Liver (tissue), 9 donors: Measurements from ENCODE around the gene FRMD1. TPM values are rescaled to one million over a fixed set of nuclear protein-coding genes. Genes with fewer than 3 reads are reported as not detected.

Experiments used
- DNase-seq: peaks from one replicate; pipeline ENCODE4 v3.0.0-alpha.2; 2017; ENCODE audit warnings: low spot score
- H3K27ac ChIP-seq, 2 donors: one replicate each; pipeline ENCODE4 v1.7.0; 2013; ENCODE audit warnings: inconsistent platforms in 2 of 2, low read length in 2 of 2, control low read depth in 1 of 2, low read depth in 1 of 2, mild to moderate bottlenecking in 1 of 2
- H3K27me3 ChIP-seq, 4 donors: one replicate each; pipeline versions ENCODE4 v1.6.1 to v1.7.0; 2013; ENCODE audit warnings: low read length in 3 of 4, inconsistent platforms in 1 of 4, mild to moderate bottlenecking in 1 of 4, moderate library complexity in 1 of 4; ENCODE audit not compliant: control insufficient read depth in 4 of 4, insufficient read depth in 4 of 4
- H3K36me3 ChIP-seq, 4 donors: one replicate each; pipeline versions ENCODE4 v1.6.1 to v1.7.0; 2013; ENCODE audit warnings: low read length in 3 of 4, mild to moderate bottlenecking in 3 of 4, low read depth in 1 of 4, moderate library complexity in 1 of 4; ENCODE audit not compliant: control insufficient read depth in 4 of 4, insufficient read depth in 3 of 4
- H3K4me1 ChIP-seq, 4 donors: one replicate each; pipeline versions ENCODE4 v1.6.1 to v1.7.0; 2013; ENCODE audit warnings: low read length in 3 of 4, mild to moderate bottlenecking in 3 of 4, moderate library complexity in 1 of 4; ENCODE audit not compliant: control insufficient read depth in 4 of 4, insufficient read depth in 4 of 4
- H3K4me3 ChIP-seq, 3 donors: one replicate each; pipeline versions ENCODE4 v1.6.1 to v1.7.0; 2013; ENCODE audit warnings: low read length in 3 of 3, control low read depth in 1 of 3, low read depth in 1 of 3, mild to moderate bottlenecking in 1 of 3
- H3K9ac ChIP-seq, 2 donors: one replicate each; pipeline ENCODE4 v1.7.0; 2013; ENCODE audit warnings: low read length in 2 of 2, mild to moderate bottlenecking in 2 of 2, moderate library complexity in 2 of 2, control low read depth in 1 of 2, low read depth in 1 of 2
- H3K9me3 ChIP-seq, 4 donors: one replicate each; pipeline versions ENCODE4 v1.6.1 to v1.7.0; 2013; ENCODE audit warnings: low read length in 3 of 4; ENCODE audit not compliant: control insufficient read depth in 4 of 4
- ATF3 ChIP-seq: IDR thresholded peaks from 2 replicates; pipeline ENCODE4 v1.6.1; 2016; ENCODE audit warnings: antibody characterized with exemption
- CTCF ChIP-seq: fragments of 150-350 bp; IDR thresholded peaks from 2 replicates; pipeline ENCODE4 v1.5.1; 2017; ENCODE audit warnings: improper control_type of control experiment, low read depth, low read length; ENCODE audit not compliant: missing input control
- EGR1 ChIP-seq, 2 donors: IDR thresholded peaks; 2 replicates each; pipeline ENCODE4 v1.6.1; 2016 to 2018; ENCODE audit warnings: antibody characterized with exemption in 2 of 2, low read depth in 2 of 2
- FOXA1 ChIP-seq: IDR thresholded peaks from 2 replicates; pipeline ENCODE4 v1.6.1; 2016; ENCODE audit warnings: antibody characterized with exemption
- FOXA2 ChIP-seq: IDR thresholded peaks from 2 replicates; pipeline ENCODE4 v1.6.1; 2016; ENCODE audit warnings: antibody characterized with exemption
- GABPA ChIP-seq, 2 donors: IDR thresholded peaks in 1 of 2; conservative IDR thresholded peaks in 1 of 2; 2 replicates each; pipeline ENCODE4 v1.6.1; 2016; ENCODE audit warnings: antibody characterized with exemption in 2 of 2, mild to moderate bottlenecking in 1 of 2, moderate library complexity in 1 of 2
- HNF4A ChIP-seq, 2 donors: conservative IDR thresholded peaks; 2 replicates each; pipeline ENCODE4 v1.6.1; 2016; ENCODE audit warnings: antibody characterized with exemption in 2 of 2, mild to moderate bottlenecking in 2 of 2
- HNF4G ChIP-seq: IDR thresholded peaks from 2 replicates; pipeline ENCODE4 v1.6.1; 2016; ENCODE audit warnings: antibody characterized with exemption
- JUND ChIP-seq, 2 donors: IDR thresholded peaks; 2 replicates each; pipeline ENCODE4 v1.6.1; 2016; ENCODE audit warnings: antibody characterized with exemption in 2 of 2
- NR2F2 ChIP-seq: IDR thresholded peaks from 2 replicates; pipeline ENCODE4 v1.6.1; 2016; ENCODE audit warnings: antibody characterized with exemption
- RAD21 ChIP-seq, 2 donors: IDR thresholded peaks; 2 replicates each; pipeline ENCODE4 v1.6.1; 2016; ENCODE audit warnings: antibody characterized with exemption in 2 of 2, mild to moderate bottlenecking in 2 of 2
- REST ChIP-seq: IDR thresholded peaks from 2 replicates; pipeline ENCODE4 v1.6.1; 2016; ENCODE audit warnings: antibody characterized with exemption, mild to moderate bottlenecking
- RXRA ChIP-seq, 2 donors: IDR thresholded peaks; 2 replicates each; pipeline ENCODE4 v1.6.1; 2017 to 2018; ENCODE audit warnings: antibody characterized with exemption in 2 of 2, mild to moderate bottlenecking in 1 of 2
- SP1 ChIP-seq: IDR thresholded peaks from 2 replicates; pipeline ENCODE4 v1.6.1; 2018; ENCODE audit warnings: antibody characterized with exemption, mild to moderate bottlenecking
- TAF1 ChIP-seq: conservative IDR thresholded peaks from 2 replicates; pipeline ENCODE4 v1.6.1; 2016; ENCODE audit warnings: antibody characterized with exemption, mild to moderate bottlenecking
- YY1 ChIP-seq: IDR thresholded peaks from 2 replicates; pipeline ENCODE4 v1.6.1; 2016; ENCODE audit warnings: antibody characterized with exemption, mild to moderate bottlenecking
- WGBS: extraction: QIAGEN DNeasy Blood & Tissue Kit; methylation state at CpG from one replicate; pipeline ENCODE4 v1.1.7; 2013; 5-methylcytosine and 5-hydroxymethylcytosine counted together
- polyA plus RNA-seq, 2 donors: library from polyadenylated mRNA; stranded (reverse) in 1 of 2; unstranded in 1 of 2; fragments of 200-250 nt in 1 of 2; fragments of >200 nt in 1 of 2; fragmentation: Nextera tagmentation in 1 of 2; extraction: Ambion mirVana in 1 of 2; gene quantifications; one replicate each; pipeline versions ENCODE4 v1.2.1 to v1.2.3, GENCODE V29; 2013 to 2015
- total RNA-seq, 2 donors: library from RNA; depleted of rRNA; stranded (reverse); fragments of >200 nt; gene quantifications; one replicate each; pipeline ENCODE4 v1.2.3, GENCODE V29; 2014
- TF ChIP-seq, protein P1 (sequence below): IDR thresholded peaks from 2 replicates; pipeline ENCODE4 v1.6.1; 2016; ENCODE audit warnings: antibody characterized with exemption
- TF ChIP-seq, protein P2 (sequence below): IDR thresholded peaks from 2 replicates; pipeline ENCODE4 v1.6.1; 2016; ENCODE audit warnings: antibody characterized with exemption
- donor health status: healthy.
- donor health status: healthy.
- donor health status: healthy.
- donor health status: healthy.
- donor health status: healthy.

The FRMD1 gene
- total and polyA plus RNA-seq, 4 donors: 0.04 to 0.17 (median 0.12) TPM

DNA sequence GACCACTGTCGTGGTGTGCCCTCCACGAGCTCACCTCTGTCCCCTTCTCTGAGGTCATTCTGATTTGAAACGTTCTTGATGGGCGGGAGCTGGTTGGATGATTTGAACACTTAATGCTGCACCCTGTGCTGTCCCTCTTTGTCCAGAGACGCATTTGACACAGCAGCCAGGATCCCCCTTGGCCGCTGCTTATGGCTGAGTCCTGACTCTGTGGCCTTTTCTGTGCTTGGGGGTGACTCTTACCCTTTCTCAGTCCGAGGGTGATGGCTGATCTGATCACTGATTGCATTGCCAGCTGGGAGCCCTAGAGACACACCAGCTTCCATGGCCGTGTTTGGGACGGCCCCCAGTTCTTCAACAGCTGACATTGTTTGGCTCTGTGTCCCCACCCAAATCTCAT is 43.5 kb upstream of the FRMD1 start:
- Histone ChIP-seq H3K27ac (no peak overlapping the region), H3K9me3 (no peaks in the 10 kb centered on the region), H3K36me3 (no peaks in the 10 kb centered on the region), H3K4me1 (no peaks in the 10 kb centered on the region), H3K27me3 (no peaks in the 10 kb centered on the region), H3K9ac (no peak overlapping the region), H3K4me3 (no peak overlapping the region)
- TF ChIP-seq, protein P1, sequence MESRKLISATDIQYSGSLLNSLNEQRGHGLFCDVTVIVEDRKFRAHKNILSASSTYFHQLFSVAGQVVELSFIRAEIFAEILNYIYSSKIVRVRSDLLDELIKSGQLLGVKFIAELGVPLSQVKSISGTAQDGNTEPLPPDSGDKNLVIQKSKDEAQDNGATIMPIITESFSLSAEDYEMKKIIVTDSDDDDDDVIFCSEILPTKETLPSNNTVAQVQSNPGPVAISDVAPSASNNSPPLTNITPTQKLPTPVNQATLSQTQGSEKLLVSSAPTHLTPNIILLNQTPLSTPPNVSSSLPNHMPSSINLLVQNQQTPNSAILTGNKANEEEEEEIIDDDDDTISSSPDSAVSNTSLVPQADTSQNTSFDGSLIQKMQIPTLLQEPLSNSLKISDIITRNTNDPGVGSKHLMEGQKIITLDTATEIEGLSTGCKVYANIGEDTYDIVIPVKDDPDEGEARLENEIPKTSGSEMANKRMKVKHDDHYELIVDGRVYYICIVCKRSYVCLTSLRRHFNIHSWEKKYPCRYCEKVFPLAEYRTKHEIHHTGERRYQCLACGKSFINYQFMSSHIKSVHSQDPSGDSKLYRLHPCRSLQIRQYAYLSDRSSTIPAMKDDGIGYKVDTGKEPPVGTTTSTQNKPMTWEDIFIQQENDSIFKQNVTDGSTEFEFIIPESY: no peak
- TF ChIP-seq GABPA (IDR thresholded peaks at IDR 0.05 in 1 of 2, conservative IDR thresholded peaks at IDR 0.05 in 1 of 2): no peak
- TF ChIP-seq EGR1 (IDR thresholded peaks at IDR 0.05; ENCODE audit: low read depth in 2 of 2): no peak
- no peak for TF ChIP-seq REST
- TF ChIP-seq HNF4G: no peak
- no peak for TF ChIP-seq ATF3
- TF ChIP-seq FOXA1: no peak
- TF ChIP-seq JUND (IDR thresholded peaks at IDR 0.05): no peak
- TF ChIP-seq RXRA (IDR thresholded peaks at IDR 0.05): no peak
- TF ChIP-seq CTCF: no peak
- TF ChIP-seq NR2F2: no peak
- no peak for TF ChIP-seq TAF1
- no peak for TF ChIP-seq RAD21 (IDR thresholded peaks at IDR 0.05)
- no peak for TF ChIP-seq YY1
- 87% methylated on average over 9 of the region's 9 CpGs for WGBS
- DNase-seq: no peak

DNA sequence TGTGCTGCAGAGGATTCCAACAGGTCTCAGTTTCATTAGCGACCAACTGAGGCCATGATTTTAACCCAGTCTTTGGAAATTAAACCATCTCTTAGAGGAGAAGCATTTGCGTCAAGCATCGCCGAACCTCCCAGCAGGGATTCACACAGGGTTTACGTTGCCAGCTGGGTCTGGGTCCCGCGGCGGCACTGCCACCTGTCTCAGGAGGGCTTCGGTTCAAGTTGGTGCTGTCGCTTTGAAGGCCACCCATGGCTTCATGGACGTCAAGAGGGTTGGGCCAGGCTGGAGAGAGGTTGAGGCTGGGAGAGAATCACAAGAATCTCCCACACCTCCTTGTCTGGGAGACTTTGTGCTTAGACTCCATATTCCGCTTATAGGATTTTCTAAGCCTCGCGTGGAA is 43.0 kb upstream of the FRMD1 start:
- no peak for DNase-seq
- TF ChIP-seq FOXA2 (no peak), EGR1 (IDR thresholded peaks at IDR 0.05; ENCODE audit: low read depth in 2 of 2) (no peak), NR2F2 (no peak), SP1 (no peak), RXRA (IDR thresholded peaks at IDR 0.05) (no peak), YY1 (no peak), ATF3 (no peak), TAF1 (no peak), HNF4G (no peak), HNF4A (conservative IDR thresholded peaks at IDR 0.05) (no peak)
- TF ChIP-seq, protein P2, sequence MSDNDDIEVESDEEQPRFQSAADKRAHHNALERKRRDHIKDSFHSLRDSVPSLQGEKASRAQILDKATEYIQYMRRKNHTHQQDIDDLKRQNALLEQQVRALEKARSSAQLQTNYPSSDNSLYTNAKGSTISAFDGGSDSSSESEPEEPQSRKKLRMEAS: no peak
- TF ChIP-seq, protein P1: no peak
- Histone ChIP-seq H3K9me3 (no peaks in the 10 kb centered on the region), H3K4me3 (no peak overlapping the region), H3K27ac (no peak overlapping the region), H3K27me3 (no peaks in the 10 kb centered on the region), H3K36me3 (no peaks in the 10 kb centered on the region), H3K9ac (no peak overlapping the region), H3K4me1 (peaks cover 0 to 3% (median 0%) of the 10 kb centered on the region in 4 donors)
- 94% methylated on average over 14 of the region's 14 CpGs for WGBS
